ENCODE data around the gene GRM3.

The GRM3 gene

GRCh38 chr7:86647385-86648094 lies 3.8 kb downstream of the GRM3 start:
- no peak overlapping the region for H3K9ac ChIP-seq (ENCODE audit: insufficient read length)
- no peaks in the 10 kb centered on the region for H3K36me3 ChIP-seq (ENCODE audit: insufficient read depth, low read length)
- no peaks in the 10 kb centered on the region for H3K9me3 ChIP-seq (ENCODE audit: low read depth, low read length)
- H3K27ac ChIP-seq: no peak overlapping the region
- TF ChIP-seq FOXP2 (optimal IDR thresholded peaks at IDR 0.05; ENCODE audit: control extremely low read depth, extremely low read length, insufficient read depth) (no peak), POLR2AphosphoS5 (IDR thresholded peaks at IDR 0.05; ENCODE audit: borderline replicate concordance, low read depth, low read length) (no peak), EZH2 (IDR thresholded peaks at IDR 0.05) (no peak)
- no peak overlapping the region for H3K4me3 ChIP-seq
- DNase-seq (ENCODE audit: low read depth, low spot score): no peak

GRCh38 chr7:86648169-86648568 lies 4.5 kb downstream of the GRM3 start:
- DNase-seq (ENCODE audit: low read depth, low spot score): no peak
- H3K9me3 ChIP-seq (ENCODE audit: low read depth, low read length): no peaks in the 10 kb centered on the region
- no peaks in the 10 kb centered on the region for H3K36me3 ChIP-seq (ENCODE audit: insufficient read depth, low read length)
- H3K27ac ChIP-seq: no peak overlapping the region
- no peak for TF ChIP-seq FOXP2 (optimal IDR thresholded peaks at IDR 0.05; ENCODE audit: control extremely low read depth, extremely low read length, insufficient read depth)
- TF ChIP-seq EZH2 (IDR thresholded peaks at IDR 0.05): no peak
- no peak for TF ChIP-seq POLR2AphosphoS5 (IDR thresholded peaks at IDR 0.05; ENCODE audit: borderline replicate concordance, low read depth, low read length)
- no peak overlapping the region for H3K4me3 ChIP-seq
- no peak overlapping the region for H3K9ac ChIP-seq (ENCODE audit: insufficient read length)

GRCh38 chr7:86653919-86654659 lies 10.4 kb downstream of the GRM3 start:
- no peak for DNase-seq (ENCODE audit: low read depth, low spot score)
- no peak overlapping the region for H3K9ac ChIP-seq (ENCODE audit: insufficient read length)
- no peak overlapping the region for H3K27ac ChIP-seq
- no peaks in the 10 kb centered on the region for H3K9me3 ChIP-seq (ENCODE audit: low read depth, low read length)
- no peaks in the 10 kb centered on the region for H3K36me3 ChIP-seq (ENCODE audit: insufficient read depth, low read length)
- H3K4me3 ChIP-seq: peak overlapping the region; percentile 57
- TF ChIP-seq FOXP2 (optimal IDR thresholded peaks at IDR 0.05; ENCODE audit: control extremely low read depth, extremely low read length, insufficient read depth): no peak
- no peak for TF ChIP-seq EZH2 (IDR thresholded peaks at IDR 0.05)
- TF ChIP-seq POLR2AphosphoS5 (IDR thresholded peaks at IDR 0.05; ENCODE audit: borderline replicate concordance, low read depth, low read length): no peak

- Histone ChIP-seq H3K9ac (ENCODE audit: insufficient read length) (no peak overlapping the region), H3K27ac (no peak overlapping the region), H3K36me3 (ENCODE audit: insufficient read depth, low read length) (no peaks in the 10 kb centered on the region), H3K9me3 (ENCODE audit: low read depth, low read length) (no peaks in the 10 kb centered on the region), H3K4me3 (no peak overlapping the region)
- no peak for DNase-seq (ENCODE audit: low read depth, low spot score)
- no peak for TF ChIP-seq POLR2AphosphoS5 (IDR thresholded peaks at IDR 0.05; ENCODE audit: borderline replicate concordance, low read depth, low read length)
- no peak for TF ChIP-seq FOXP2 (optimal IDR thresholded peaks at IDR 0.05; ENCODE audit: control extremely low read depth, extremely low read length, insufficient read depth)
- no peak for TF ChIP-seq EZH2 (IDR thresholded peaks at IDR 0.05)
These were observed 14.2 kb downstream of the GRM3 start for GRCh38 chr7:86657948-86658347.

GRCh38 chr7:86660950-86661462 lies 17.3 kb downstream of the GRM3 start:
- H3K9me3 ChIP-seq (ENCODE audit: low read depth, low read length): no peaks in the 10 kb centered on the region
- TF ChIP-seq POLR2AphosphoS5 (IDR thresholded peaks at IDR 0.05; ENCODE audit: borderline replicate concordance, low read depth, low read length): no peak
- no peak for TF ChIP-seq FOXP2 (optimal IDR thresholded peaks at IDR 0.05; ENCODE audit: control extremely low read depth, extremely low read length, insufficient read depth)
- no peak for TF ChIP-seq EZH2 (IDR thresholded peaks at IDR 0.05)

GRCh38 chr7:86664486-86664885 lies 20.8 kb downstream of the GRM3 start:
- Histone ChIP-seq H3K27ac (no peak overlapping the region), H3K36me3 (ENCODE audit: insufficient read depth, low read length) (no peaks in the 10 kb centered on the region), H3K9ac (ENCODE audit: insufficient read length) (no peak overlapping the region), H3K9me3 (ENCODE audit: low read depth, low read length) (no peaks in the 10 kb centered on the region), H3K4me3 (no peak overlapping the region)
- no peak for DNase-seq (ENCODE audit: low read depth, low spot score)
- TF ChIP-seq POLR2AphosphoS5 (IDR thresholded peaks at IDR 0.05; ENCODE audit: borderline replicate concordance, low read depth, low read length) (no peak), FOXP2 (optimal IDR thresholded peaks at IDR 0.05; ENCODE audit: control extremely low read depth, extremely low read length, insufficient read depth) (no peak)

More at GRCh38 chr7:86660950-86661462, 17.3 kb downstream of the GRM3 start:
- no peak overlapping the region for H3K9ac ChIP-seq (ENCODE audit: insufficient read length)
- no peak for DNase-seq (ENCODE audit: low read depth, low spot score)
- H3K27ac ChIP-seq: no peak overlapping the region
- H3K4me3 ChIP-seq: no peak overlapping the region
- no peaks in the 10 kb centered on the region for H3K36me3 ChIP-seq (ENCODE audit: insufficient read depth, low read length)

GRCh38 chr7:86664991-86665390 lies 21.3 kb downstream of the GRM3 start:
- DNase-seq (ENCODE audit: low read depth, low spot score): no peak
- H3K9me3 ChIP-seq (ENCODE audit: low read depth, low read length): no peaks in the 10 kb centered on the region
- no peaks in the 10 kb centered on the region for H3K36me3 ChIP-seq (ENCODE audit: insufficient read depth, low read length)
- H3K27ac ChIP-seq: no peak overlapping the region
- no peak overlapping the region for H3K9ac ChIP-seq (ENCODE audit: insufficient read length)
- H3K4me3 ChIP-seq: no peak overlapping the region
- no peak for TF ChIP-seq EZH2 (IDR thresholded peaks at IDR 0.05)
- TF ChIP-seq FOXP2 (optimal IDR thresholded peaks at IDR 0.05; ENCODE audit: control extremely low read depth, extremely low read length, insufficient read depth): no peak
- TF ChIP-seq POLR2AphosphoS5 (IDR thresholded peaks at IDR 0.05; ENCODE audit: borderline replicate concordance, low read depth, low read length): no peak

- Histone ChIP-seq H3K27ac (no peak overlapping the region), H3K9me3 (ENCODE audit: low read depth, low read length) (no peaks in the 10 kb centered on the region), H3K9ac (ENCODE audit: insufficient read length) (no peak overlapping the region), H3K4me3 (no peak overlapping the region), H3K36me3 (ENCODE audit: insufficient read depth, low read length) (no peaks in the 10 kb centered on the region)
- no peak for DNase-seq (ENCODE audit: low read depth, low spot score)
- no peak for TF ChIP-seq POLR2AphosphoS5 (IDR thresholded peaks at IDR 0.05; ENCODE audit: borderline replicate concordance, low read depth, low read length)
- no peak for TF ChIP-seq EZH2 (IDR thresholded peaks at IDR 0.05)
- no peak for TF ChIP-seq FOXP2 (optimal IDR thresholded peaks at IDR 0.05; ENCODE audit: control extremely low read depth, extremely low read length, insufficient read depth)
These were observed 22.0 kb downstream of the GRM3 start for GRCh38 chr7:86665669-86666068.

Data from SK-N-MC (cell line).